GM12874 (cell line): ENCODE results near the gene REG1B.

Experiments used
- CTCF ChIP-seq: IDR thresholded peaks from 2 replicates; pipeline ENCODE4 v1.5.1; 2011; ENCODE audit warnings: low read depth, mild to moderate bottlenecking, control low read depth, low read length, moderate library complexity; ENCODE audit not compliant: insufficient read depth

Gene REG1B

GRCh38 chr2:79101024-79101423 lies 13.2 kb upstream of the REG1B start:
- no peak for TF ChIP-seq CTCF

GRCh38 chr2:79100285-79100684 lies 12.5 kb upstream of the REG1B start:
- TF ChIP-seq CTCF, result no peak

- no peak for TF ChIP-seq CTCF
These were observed 11.4 kb upstream of the REG1B start for GRCh38 chr2:79099140-79099686.

DNA sequence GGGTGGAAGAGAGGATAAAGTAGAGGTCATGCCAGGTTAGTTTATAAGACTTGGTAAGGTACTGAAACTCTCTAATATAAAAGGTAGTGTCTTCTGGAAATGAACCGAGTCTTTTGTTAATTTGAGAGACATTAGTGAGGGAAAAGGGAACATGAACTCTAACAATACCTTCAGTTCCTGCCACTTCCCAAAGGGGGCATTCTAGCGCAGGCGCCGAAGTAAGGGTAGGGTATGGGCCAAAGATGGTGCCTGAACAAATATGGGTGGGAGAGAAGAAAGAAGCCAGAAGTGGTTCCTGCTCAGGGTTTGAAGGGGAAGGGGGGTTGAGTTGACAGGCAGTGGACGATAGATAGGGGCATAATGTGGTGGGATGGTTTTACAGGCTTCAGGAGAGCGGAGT lies 10.1 kb upstream of the REG1B start:
- no peak for TF ChIP-seq CTCF

DNA sequence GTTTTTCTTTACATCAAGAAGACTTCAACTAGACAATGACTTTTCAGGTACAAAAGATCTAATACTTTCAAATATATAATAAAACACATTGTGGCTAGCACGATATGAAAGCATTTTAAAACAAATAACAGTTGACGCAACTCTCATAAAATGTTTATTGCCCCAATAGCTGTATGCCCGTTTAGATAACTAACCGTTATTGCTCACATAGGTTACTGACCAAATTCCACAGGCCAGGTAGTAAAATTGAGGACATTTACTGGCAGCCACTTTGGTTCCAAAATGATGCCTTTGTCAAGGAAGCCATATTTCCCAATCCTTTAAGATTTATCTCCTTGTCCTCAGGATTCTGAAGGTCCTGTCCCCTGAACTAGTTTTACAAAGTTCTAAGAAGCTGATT lies 2.9 kb upstream of the REG1B start:
- TF ChIP-seq CTCF, result no peak

DNA sequence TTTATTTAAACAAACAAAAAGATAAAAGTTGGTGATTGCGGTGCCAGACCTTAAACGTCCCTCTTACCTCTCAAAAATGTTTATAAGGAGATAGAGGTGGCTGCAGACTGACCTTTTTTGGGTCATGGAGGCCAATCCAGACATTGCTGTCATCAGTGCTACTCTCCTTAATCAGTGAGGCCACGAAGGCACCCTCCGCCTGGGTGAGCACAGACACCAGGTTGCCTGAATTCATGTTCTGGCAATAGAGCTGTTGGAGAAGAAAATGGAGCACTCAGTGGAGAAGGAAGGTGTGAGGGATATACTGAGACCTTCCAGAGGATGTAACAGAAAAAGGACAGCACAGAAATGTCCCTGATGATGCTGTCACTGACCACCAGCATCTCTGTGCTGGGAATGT lies 1.5 kb downstream of the REG1B start:
- no peak for TF ChIP-seq CTCF

DNA sequence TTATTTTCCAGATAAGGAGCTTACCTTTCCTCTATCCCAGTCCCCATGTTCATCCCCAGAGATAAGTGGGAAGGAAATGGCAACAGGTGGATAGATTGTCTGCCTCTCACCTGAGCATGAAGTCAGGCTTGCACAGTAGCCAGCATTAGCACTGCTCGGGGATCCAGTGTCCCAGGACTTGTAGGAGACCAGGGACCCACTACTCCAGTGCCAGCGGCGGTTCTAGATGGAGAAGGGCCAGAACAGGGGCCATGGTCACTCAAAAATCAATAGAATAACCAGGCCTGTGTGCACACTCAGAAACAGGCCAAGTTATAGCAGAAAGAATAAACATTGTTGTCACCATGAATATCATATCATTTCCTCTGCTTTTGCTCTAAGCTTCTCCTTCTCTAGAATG lies 2.4 kb downstream of the REG1B start:
- no peak for TF ChIP-seq CTCF
